Right renal cortex interstitium (tissue), 3 donors: ENCODE results near the gene JADE2. TPM values are rescaled to one million over a fixed set of nuclear protein-coding genes. Genes with fewer than 3 reads are reported as not detected.
"Not testable (repeated sequence)": the region's sequence is repeated elsewhere in the genome, so short reads cannot be mapped to it uniquely, and the experiment has no call there.

Experiments used
- DNase-seq, 3 donors: peaks; one replicate each; pipeline ENCODE4 v3.0.0-alpha.2; 2013; ENCODE audit warnings: low read depth in 3 of 3, low spot score in 2 of 3
- polyA plus RNA-seq, 3 donors: library from polyadenylated mRNA; unstranded; fragments of 120-200 nt; gene quantifications; one replicate each; pipeline ENCODE4 v1.2.1, GENCODE V29; 2013; ENCODE audit not compliant: insufficient read length in 3 of 3

JADE2 gene
- polyA plus RNA-seq, 3 donors = 9.7 to 10.3 (median 9.9) TPM

GRCh38 chr5:134547579-134547978 lies 22.1 kb downstream of the JADE2 start:
- no peak for DNase-seq

DNA sequence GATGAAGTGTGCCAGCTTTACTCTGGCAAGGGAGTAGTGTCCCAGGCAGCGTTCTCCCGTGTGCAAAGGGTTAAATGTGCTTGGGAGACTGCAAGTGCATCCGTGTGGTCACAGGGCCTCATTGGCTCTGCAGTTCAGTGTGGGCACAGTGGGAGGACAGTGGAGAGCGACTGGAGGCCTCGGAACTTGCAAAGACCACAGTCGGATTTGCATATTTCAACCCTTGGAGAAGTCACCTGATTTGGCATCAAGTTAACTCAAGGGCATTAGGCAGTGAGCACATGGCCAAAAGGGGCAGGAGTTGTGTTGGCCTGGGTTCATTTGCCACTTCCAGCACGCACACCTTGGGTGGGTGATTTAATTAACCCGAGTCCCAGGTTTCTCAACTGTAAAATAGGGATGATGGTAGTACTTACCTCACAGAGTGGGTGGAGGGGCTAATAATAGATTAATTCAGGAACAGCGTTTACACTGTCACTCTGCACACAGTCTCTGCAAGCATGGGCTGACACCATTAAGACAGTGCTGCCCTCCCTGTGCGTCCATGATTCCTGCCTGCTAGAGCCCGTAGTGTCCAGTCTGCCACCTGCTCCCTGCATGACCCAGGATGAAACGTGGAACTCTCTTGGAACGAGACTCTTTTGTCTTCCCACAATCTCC lies 22.7 kb downstream of the JADE2 start:
- no peak for DNase-seq

DNA sequence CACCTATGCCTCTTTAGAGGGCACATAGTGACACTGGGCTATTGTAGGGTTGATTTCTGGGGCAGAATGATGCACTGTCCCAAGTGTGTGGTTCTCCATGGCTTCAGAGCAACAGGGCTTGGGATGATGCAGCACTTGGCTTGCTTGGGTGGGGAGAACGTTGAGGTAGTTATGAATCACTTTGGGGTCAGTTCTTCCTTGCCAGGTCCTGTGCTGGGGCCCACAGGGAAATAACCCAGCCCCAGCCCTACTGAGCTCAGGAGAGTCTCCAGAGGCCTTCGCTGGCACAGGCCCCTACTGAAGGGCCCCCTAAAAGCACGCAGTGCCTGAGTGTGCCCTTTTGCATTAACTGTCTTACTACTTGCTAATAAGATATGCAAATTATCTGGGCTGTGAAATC lies 24.2 kb downstream of the JADE2 start:
- no peak for DNase-seq

- no peak for DNase-seq
These were observed 25.1 kb downstream of the JADE2 start for GRCh38 chr5:134550271-134551214.

DNA sequence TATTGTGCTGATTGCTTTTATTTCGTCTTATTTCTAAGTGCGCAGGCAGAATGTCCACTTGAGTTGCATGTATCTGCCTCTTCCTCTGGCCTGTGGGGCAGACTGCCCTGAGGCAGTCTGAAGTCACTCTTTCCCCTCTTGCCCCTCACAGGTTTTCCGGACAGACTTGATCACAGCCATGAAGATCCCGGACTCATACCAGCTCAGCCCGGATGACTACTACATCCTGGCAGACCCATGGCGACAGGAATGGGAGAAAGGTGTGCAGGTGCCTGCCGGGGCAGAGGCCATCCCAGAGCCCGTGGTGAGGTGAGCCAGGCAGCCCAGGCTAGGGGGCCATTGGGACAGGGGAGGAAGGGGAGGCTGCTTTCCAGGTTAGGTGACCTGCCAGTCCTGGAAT lies 26.4 kb downstream of the JADE2 start:
- no peak for DNase-seq

DNA sequence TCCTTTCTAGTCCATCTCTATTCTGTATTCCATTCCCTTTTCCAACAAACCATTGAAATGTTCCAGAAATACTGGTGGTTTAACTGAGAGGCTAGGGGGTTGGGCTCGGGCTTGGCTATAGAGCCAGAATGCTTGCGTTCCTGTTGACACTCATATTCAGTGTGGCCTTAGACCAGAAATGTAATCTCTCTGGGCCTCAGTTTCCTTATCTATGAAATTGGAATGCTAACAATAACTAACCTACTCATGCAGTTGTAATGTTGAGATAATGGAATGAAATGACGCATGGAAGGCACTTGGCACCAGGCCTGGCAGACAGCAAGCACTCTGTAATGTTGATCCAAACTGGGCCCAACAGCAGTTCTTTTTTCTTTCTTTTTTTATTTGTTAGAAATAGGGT lies 26.8 kb downstream of the JADE2 start:
- no peak for DNase-seq

GRCh38 chr5:134552716-134553115 lies 27.2 kb downstream of the JADE2 start:
- DNase-seq = not testable (repeated sequence)

DNA sequence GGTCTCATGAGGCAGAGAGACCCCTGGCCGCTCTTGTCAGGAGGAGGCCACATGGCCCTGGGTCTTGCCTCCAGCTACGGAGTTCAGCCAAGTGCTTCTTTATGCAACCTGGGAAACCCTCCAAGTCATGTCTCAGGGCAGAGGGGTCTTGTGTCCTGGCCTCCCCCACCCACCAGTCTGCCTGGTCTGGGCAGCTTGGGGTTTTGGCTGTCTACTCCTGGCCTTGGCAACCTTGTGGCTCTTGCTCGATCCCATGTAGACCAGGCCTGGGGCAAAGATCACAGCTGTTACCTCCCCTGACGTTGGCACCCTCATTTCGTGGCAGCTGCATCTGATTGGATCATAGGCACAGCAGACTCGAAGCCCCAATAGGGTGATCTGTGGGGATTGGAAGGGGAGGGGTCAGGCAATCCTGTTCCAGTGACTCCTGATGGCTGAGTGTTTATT lies 28.4 kb downstream of the JADE2 start:
- no peak for DNase-seq

GRCh38 chr5:134554319-134555222 lies 29.1 kb downstream of the JADE2 start:
- no peak for DNase-seq

GRCh38 chr5:134555223-134555889 lies 29.9 kb downstream of the JADE2 start:
- DNase-seq = no peak

- no peak for DNase-seq
These were observed 30.4 kb downstream of the JADE2 start for GRCh38 chr5:134555890-134556311.

GRCh38 chr5:134556588-134556987 lies 31.1 kb downstream of the JADE2 start:
- DNase-seq = not testable (repeated sequence)

DNA sequence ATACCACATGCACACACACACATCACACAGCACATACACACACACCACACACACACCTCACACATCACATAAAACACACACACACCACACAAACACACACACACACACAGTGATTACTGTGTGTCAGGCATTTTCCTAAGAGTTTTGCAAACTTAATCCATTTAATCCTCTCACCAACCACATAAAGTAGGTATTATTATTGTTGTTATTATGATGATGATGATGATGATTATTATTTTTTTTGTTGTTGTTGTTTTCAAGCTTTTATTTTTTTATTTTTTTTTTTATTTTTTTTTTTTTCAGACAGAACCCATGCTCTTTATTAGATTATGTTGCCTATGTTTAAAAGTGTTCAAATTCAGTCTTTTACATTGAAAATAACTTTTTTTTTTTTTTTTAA lies 31.5 kb downstream of the JADE2 start:
- no peak for DNase-seq

DNA sequence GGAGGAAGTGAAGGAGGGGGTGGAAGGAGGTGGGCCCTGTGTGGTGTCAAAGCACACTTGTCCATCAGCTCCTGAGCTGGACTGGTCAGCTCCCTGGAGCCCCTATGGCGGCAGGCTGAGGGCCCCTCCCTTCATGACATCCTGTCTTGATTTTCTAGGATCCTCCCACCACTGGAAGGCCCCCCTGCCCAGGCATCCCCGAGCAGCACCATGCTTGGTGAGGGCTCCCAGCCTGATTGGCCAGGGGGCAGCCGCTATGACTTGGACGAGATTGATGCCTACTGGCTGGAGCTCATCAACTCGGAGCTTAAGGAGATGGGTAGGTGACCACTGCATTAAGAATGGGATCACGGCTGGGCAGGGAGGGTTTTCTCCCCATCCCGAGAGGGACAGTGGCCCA lies 34.2 kb downstream of the JADE2 start:
- DNase-seq = no peak

DNA sequence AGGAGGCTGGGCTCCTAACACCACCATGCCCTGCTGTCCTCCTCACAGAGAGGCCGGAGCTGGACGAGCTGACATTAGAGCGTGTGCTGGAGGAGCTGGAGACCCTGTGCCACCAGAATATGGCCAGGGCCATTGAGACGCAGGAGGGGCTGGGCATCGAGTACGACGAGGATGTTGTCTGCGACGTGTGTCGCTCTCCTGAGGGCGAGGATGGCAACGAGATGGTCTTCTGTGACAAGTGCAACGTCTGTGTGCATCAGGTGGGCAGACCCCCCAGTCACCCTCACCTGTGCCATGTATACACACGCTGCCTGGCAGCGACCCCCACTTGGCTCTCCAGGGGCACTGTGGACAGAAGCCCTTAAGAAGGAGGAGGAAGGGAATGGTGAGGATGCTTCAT lies 35.2 kb downstream of the JADE2 start:
- DNase-seq = no peak

- DNase-seq = no peak
These were observed 36.4 kb downstream of the JADE2 start for GRCh38 chr5:134561871-134562296.

- DNase-seq = no peak
These were observed 37.8 kb downstream of the JADE2 start for GRCh38 chr5:134563221-134563620.

- DNase-seq = no peak
These were observed 38.5 kb downstream of the JADE2 start for GRCh38 chr5:134563962-134564361.

- DNase-seq = no peak
These were observed 38.9 kb downstream of the JADE2 start for GRCh38 chr5:134564396-134564795.
